Natural killer cell (primary cell): ENCODE results near the gene GIMAP8. TPM values are rescaled to one million over a fixed set of nuclear protein-coding genes. Genes with fewer than 3 reads are reported as not detected.

Experiments
- ATAC-seq, 3 donors: fragments of 150-1000 bp in 2 of 3; fragments of 200-7000 bp in 1 of 3; cut with Tn5 transposase; 1 replicate in 1 of 3; 2 replicates in 2 of 3; pipeline ENCODE4 v1.10.0; 2021; ENCODE audit warnings: mild to moderate bottlenecking in 2 of 3, moderate library complexity in 2 of 3
- DNase-seq, 2 donors: peaks; one replicate each; pipeline versions ENCODE4 v3.0.0 to v3.0.0-alpha.2; 2013 to 2021; ENCODE audit warnings: mixed read lengths in 1 of 2
- H3K27ac ChIP-seq: one replicate; pipeline ENCODE4 v1.5.1; 2013; ENCODE audit warnings: mild to moderate bottlenecking, low read length
- H3K27me3 ChIP-seq: one replicate; pipeline ENCODE4 v1.6.1; 2013; ENCODE audit warnings: low read length; ENCODE audit not compliant: control insufficient read depth, insufficient read depth
- H3K36me3 ChIP-seq: one replicate; pipeline ENCODE4 v1.6.1; 2013; ENCODE audit warnings: low read length; ENCODE audit not compliant: control insufficient read depth, insufficient read depth
- H3K4me1 ChIP-seq: one replicate; pipeline ENCODE4 v1.6.1; 2013; ENCODE audit warnings: low read length; ENCODE audit not compliant: control insufficient read depth, insufficient read depth
- H3K4me3 ChIP-seq: one replicate; pipeline ENCODE4 v1.5.1; 2013; ENCODE audit warnings: low read length
- H3K9me3 ChIP-seq: one replicate; pipeline ENCODE4 v1.6.1; 2013; ENCODE audit warnings: low read length; ENCODE audit not compliant: control insufficient read depth, insufficient read depth
- H3K27ac Mint-ChIP-seq, 2 donors: one replicate each; pipeline ENCODE4 v1.8.0; 2022; ENCODE audit warnings: mild to moderate bottlenecking in 2 of 2, mixed read lengths in 2 of 2, moderate library complexity in 1 of 2
- H3K27me3 Mint-ChIP-seq, 2 donors: one replicate each; pipeline ENCODE4 v1.8.0; 2022; ENCODE audit warnings: low read depth in 2 of 2, mixed read lengths in 2 of 2
- H3K36me3 Mint-ChIP-seq: one replicate; pipeline ENCODE4 v1.8.0; 2022; ENCODE audit warnings: mixed read lengths
- H3K4me1 Mint-ChIP-seq, 2 donors: one replicate each; pipeline ENCODE4 v1.8.0; 2022; ENCODE audit warnings: mixed read lengths in 2 of 2
- H3K4me3 Mint-ChIP-seq: one replicate; pipeline ENCODE4 v1.8.0; 2022; ENCODE audit warnings: mild to moderate bottlenecking, moderate library complexity, mixed read lengths
- H3K9me3 Mint-ChIP-seq, 2 donors: one replicate each; pipeline ENCODE4 v1.8.0; 2022; ENCODE audit warnings: mixed read lengths in 2 of 2
- CTCF ChIP-seq: fragments of 200-600 bp; IDR thresholded peaks from one replicate; pipeline ENCODE4 v1.8.0; 2022; ENCODE audit warnings: antibody characterized with exemption
- WGBS: methylation state at CpG from one replicate; pipeline ENCODE4 v1.1.7; 2013; ENCODE audit warnings: missing lambda C conversion rate; ENCODE audit not compliant: insufficient coverage; 5-methylcytosine and 5-hydroxymethylcytosine counted together
- intact Hi-C: fragments of 100-400 bp; cut with micrococcal nuclease; formaldehyde crosslinking; loops from one replicate; pipeline ENCODE4 v1.14.2; 2022
- total RNA-seq, 4 donors: library from RNA; stranded (reverse); fragments of 120-200 nt in 1 of 4; gene quantifications; one replicate each; pipeline versions ENCODE4 v1.2.3 to v1.2.4, GENCODE V29; 2013 to 2022

GIMAP8 gene
- total RNA-seq, 3 donors from 2014 or later (not counting 1 experiment from before 2014, with no cell fraction given) = 6.7 to 17.7 (median 8.4) TPM

GRCh38 chr7:150412518-150413488 is 37.6 kb upstream of the GIMAP8 start:
- Mint-ChIP-seq H3K36me3 (no peaks in the 10 kb centered on the region), H3K27ac (no peak overlapping the region), H3K4me3 (no peak overlapping the region), H3K9me3 (no peaks in the 10 kb centered on the region), H3K27me3 (no peaks in the 10 kb centered on the region), H3K4me1 (peaks cover 5 to 8% of the 10 kb centered on the region in 2 donors)
- peaks cover 12% of the 10 kb centered on the region for H3K36me3 ChIP-seq
- no peaks in the 10 kb centered on the region for H3K9me3 ChIP-seq
- DNase-seq (no peak), ATAC-seq (no peak)
- H3K4me1 ChIP-seq = peaks cover 8% of the 10 kb centered on the region
- WGBS = 96% methylated on average over 37 of the region's 37 CpGs
- intact Hi-C loops = no loop called here
- TF ChIP-seq CTCF = no peak
- no peaks in the 10 kb centered on the region for H3K27me3 ChIP-seq
- no peak overlapping the region for H3K27ac ChIP-seq
- no peak overlapping the region for H3K4me3 ChIP-seq

- no peak overlapping the region for H3K27ac ChIP-seq
- peaks cover 9% of the 10 kb centered on the region for H3K36me3 ChIP-seq
- no peaks in the 10 kb centered on the region for H3K9me3 ChIP-seq
- no peak for TF ChIP-seq CTCF
- H3K4me1 Mint-ChIP-seq = peaks cover 4 to 5% of the 10 kb centered on the region in 2 donors
- 95% methylated on average over 11 of the region's 11 CpGs for WGBS
- no peak overlapping the region for H3K27ac Mint-ChIP-seq
- no peak for DNase-seq
- H3K9me3 Mint-ChIP-seq = no peaks in the 10 kb centered on the region
- H3K4me3 Mint-ChIP-seq = no peak overlapping the region
- intact Hi-C loops = no loop called here
- H3K27me3 Mint-ChIP-seq = no peaks in the 10 kb centered on the region
- H3K4me3 ChIP-seq = no peak overlapping the region
- H3K27me3 ChIP-seq = no peaks in the 10 kb centered on the region
- no peak for ATAC-seq
- H3K36me3 Mint-ChIP-seq = no peaks in the 10 kb centered on the region
- H3K4me1 ChIP-seq = peaks cover 8% of the 10 kb centered on the region
Observed at GRCh38 chr7:150413640-150414081, 36.8 kb upstream of the GIMAP8 start.

GRCh38 chr7:150415161-150416153 is 35.0 kb upstream of the GIMAP8 start:
- DNase-seq (no peak), ATAC-seq (no peak)
- Histone ChIP-seq H3K27ac (no peak overlapping the region), H3K4me1 (no peaks in the 10 kb centered on the region), H3K36me3 (peaks cover 6% of the 10 kb centered on the region), H3K27me3 (no peaks in the 10 kb centered on the region), H3K9me3 (no peaks in the 10 kb centered on the region), H3K4me3 (no peak overlapping the region)
- no peak overlapping the region for H3K4me3 Mint-ChIP-seq
- H3K27me3 Mint-ChIP-seq = peaks cover 0 to 3% of the 10 kb centered on the region in 2 donors
- 93% methylated on average over 19 of the region's 19 CpGs for WGBS
- no peak overlapping the region for H3K27ac Mint-ChIP-seq
- no peaks in the 10 kb centered on the region for H3K4me1 Mint-ChIP-seq
- intact Hi-C loops = no loop called here
- no peak for TF ChIP-seq CTCF
- no peaks in the 10 kb centered on the region for H3K36me3 Mint-ChIP-seq
- H3K9me3 Mint-ChIP-seq = no peaks in the 10 kb centered on the region
